ENCODE data around the gene CD200R1.

Gene CD200R1

DNA sequence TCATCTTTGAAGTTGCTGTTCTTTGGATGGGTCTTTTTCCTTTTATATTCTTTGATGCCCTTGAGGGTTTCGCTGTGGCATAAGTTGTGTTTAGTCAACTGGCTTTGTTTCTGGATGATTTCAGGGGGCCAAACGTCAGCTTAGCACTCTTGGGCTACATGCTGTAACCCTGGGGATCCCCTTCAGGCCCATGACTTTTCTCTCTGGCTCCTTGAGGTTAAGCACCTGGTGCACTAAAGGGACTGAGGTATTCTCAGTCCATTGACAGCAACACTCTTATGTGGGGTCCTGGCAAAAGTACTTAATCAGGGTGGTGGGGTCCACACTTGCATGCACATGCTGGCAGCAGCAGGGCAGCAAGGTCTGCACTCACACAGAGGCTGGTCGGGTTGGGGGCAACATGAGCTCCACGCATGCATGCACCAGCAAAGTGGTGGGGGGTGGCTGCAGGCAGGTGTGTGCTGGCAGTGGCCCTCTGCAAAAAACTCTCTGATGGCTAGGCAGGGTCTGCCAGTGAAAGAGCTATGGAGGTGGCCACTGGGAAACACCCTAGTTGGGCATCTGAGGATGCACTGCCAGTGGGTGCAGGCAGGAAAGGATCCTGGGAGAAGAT, 90.1 kb downstream of the CD200R1 start:
- no peak for DNase-seq (ENCODE audit: low read depth in 2 of 2)

DNA sequence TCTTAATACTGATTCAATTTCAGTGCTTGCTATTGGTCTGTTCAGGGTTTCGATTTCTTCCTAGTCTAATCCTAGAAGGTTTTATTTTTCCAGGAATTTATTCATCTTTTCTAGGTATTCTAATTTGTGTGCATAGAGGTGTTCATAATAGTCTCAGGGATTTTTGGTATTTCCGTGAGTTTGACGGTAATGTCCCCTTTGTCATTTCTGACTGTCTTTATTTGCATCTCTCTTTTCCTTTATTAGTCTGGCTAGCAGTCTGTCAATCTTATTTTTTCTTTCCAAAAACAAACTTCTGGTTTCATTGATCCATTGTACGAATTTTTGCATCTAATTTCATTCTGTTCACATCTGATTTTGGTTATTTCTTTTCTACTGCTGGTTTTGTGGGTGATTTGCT, 93.0 kb downstream of the CD200R1 start:
- DNase-seq (ENCODE audit: low read depth in 2 of 2) = no peak

DNA sequence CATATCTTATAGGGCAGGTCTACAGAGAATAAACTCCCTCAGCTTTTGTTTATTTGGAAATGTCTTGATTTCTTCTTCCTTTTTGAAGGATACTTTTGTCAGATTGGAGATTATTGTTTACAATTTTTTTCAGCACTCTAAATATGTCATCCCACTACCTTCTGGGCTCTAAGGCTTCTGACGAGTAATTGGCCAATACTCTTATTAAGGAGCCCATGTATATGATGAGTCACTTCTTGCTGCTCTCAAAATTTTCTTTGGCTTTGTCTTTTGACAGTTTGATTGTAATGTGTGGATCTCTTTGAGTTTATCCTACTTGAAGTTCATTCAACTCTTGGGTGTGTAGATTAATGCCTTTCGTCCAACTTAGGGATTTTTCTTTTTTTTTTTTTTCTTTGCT, 99.3 kb downstream of the CD200R1 start:
- DNase-seq (ENCODE audit: low read depth in 2 of 2) = no peak

DNA sequence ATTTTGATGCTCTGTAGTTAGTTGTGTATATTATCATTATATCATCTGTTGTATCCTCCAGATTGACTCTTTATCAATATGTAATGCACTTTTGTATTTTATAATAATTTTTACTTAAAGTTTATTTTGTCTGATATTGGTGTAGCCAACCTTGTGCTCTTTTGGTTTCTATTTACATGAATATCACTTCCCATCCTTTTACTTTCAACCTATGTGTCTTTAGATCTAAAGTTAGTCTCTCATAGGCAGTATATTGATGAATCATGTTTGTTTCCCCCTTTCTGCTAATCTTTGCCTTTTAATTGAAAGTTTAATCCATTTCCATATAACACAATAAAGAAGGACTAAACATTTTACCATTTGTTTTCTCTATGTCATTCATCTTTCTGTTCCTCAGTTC, 100.2 kb downstream of the CD200R1 start:
- DNase-seq (ENCODE audit: low read depth in 2 of 2) = no peak

DNA sequence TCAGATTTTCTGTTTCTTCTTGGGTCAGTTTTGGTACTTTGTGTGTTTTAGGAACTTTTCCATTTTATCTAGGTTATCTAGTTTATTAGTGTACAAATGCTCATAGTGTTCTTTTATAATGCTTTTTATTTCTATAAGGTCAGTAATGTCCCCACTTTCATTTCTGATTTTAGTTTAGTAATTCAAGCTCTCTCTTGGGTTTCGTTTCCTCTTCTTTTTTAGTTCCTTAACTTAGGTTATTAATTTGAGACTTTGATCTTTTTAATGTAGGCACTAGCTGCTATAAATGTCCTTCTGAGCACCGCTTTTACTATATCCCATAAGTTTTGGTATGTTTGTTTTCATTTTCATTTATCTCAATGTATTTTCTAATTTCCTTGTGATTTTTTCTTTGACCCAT, 101.3 kb downstream of the CD200R1 start:
- no peak for DNase-seq (ENCODE audit: low read depth in 2 of 2)

DNA sequence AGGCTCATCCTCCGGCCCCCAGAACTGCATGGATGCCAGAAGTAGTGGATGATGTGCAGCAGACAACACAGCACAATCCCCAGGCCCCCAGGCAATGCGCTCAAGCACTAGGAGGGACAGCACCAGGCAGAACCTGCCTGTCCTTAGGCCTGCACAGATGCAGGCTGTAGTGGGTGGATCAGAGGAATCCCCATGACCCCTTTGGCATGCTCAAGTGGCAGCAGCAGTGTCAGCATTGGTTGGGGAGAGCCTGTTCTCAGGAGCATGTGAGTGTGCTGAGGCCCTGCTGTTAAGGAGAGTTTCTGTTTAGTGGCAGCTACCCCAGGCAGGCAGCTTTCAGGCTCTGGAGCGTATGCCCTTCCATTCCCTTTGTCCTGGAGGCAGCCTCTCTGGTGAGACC, 103.2 kb downstream of the CD200R1 start:
- DNase-seq (ENCODE audit: low read depth in 2 of 2) = no peak
